Activated T-helper 1 cell treated with anti-CD3 and anti-CD28 coated beads, Interleukin-12 subunit alpha, Interleukin-12 subunit beta, Interleukin-2, Interleukin-4 antibody, amounts not matched to agents 30 ng/mL and 10 ng/mL and 1 ng/mL, durations not matched to agents 14 hours and 24 hours and 36 hours (primary cell): Measurements from ENCODE around the gene B4GAT1. TPM values are rescaled to one million over a fixed set of nuclear protein-coding genes. Genes with fewer than 3 reads are reported as not detected.
A peak's percentile ranks its signal among the peaks of the same experiment; 100 is the strongest.
"Not testable (repeated sequence)": the region's sequence is repeated elsewhere in the genome, so short reads cannot be mapped to it uniquely, and the experiment has no call there.

ENCODE experiments used
- DNase-seq: peaks from one replicate; pipeline ENCODE4 v3.0.0; 2021; ENCODE audit warnings: low spot score
- H3K27ac Mint-ChIP-seq: one replicate; pipeline ENCODE4 v1.8.0; 2021; ENCODE audit warnings: mild to moderate bottlenecking, mixed read lengths
- H3K27me3 Mint-ChIP-seq: one replicate; pipeline ENCODE4 v1.8.0; 2022; ENCODE audit warnings: mild to moderate bottlenecking, moderate library complexity, mixed read lengths; ENCODE audit not compliant: insufficient read depth
- H3K36me3 Mint-ChIP-seq: one replicate; pipeline ENCODE4 v1.8.0; 2021; ENCODE audit warnings: low read depth, mixed read lengths
- H3K4me1 Mint-ChIP-seq: one replicate; pipeline ENCODE4 v1.8.0; 2021; ENCODE audit warnings: low read depth, mixed read lengths
- H3K4me3 Mint-ChIP-seq: one replicate; pipeline ENCODE4 v1.8.0; 2021; ENCODE audit warnings: mild to moderate bottlenecking, moderate library complexity, mixed read lengths
- H3K9me3 Mint-ChIP-seq: one replicate; pipeline ENCODE4 v1.8.0; 2021; ENCODE audit warnings: mixed read lengths
- intact Hi-C: fragments of 100-400 bp; cut with micrococcal nuclease; formaldehyde crosslinking; loops from one replicate; pipeline ENCODE4 v1.15.1; 2024
- total RNA-seq: library from RNA; stranded (reverse); gene quantifications from 2 replicates; pipeline ENCODE4 v1.2.3, GENCODE V29; 2022

The B4GAT1 gene
- total RNA-seq, 1 donor from 2014 or later: 12.1 TPM

- H3K36me3 Mint-ChIP-seq: no peaks in the 10 kb centered on the region
- peak; percentile 93 for DNase-seq
- H3K27me3 Mint-ChIP-seq: peaks cover 3% of the 10 kb centered on the region
- intact Hi-C loops: loop anchor here (1.0 to 2.0 kb wide), 10 partner anchors 16 to 365 kb away; partner anchors contain the start of genes BRMS1, MRPL11, PELI3 and RAB1B
- no peaks in the 10 kb centered on the region for H3K9me3 Mint-ChIP-seq
- peaks cover 14% of the 10 kb centered on the region for H3K4me1 Mint-ChIP-seq
- peak overlapping the region; percentile 95 for H3K4me3 Mint-ChIP-seq
- H3K27ac Mint-ChIP-seq: peak overlapping the region; percentile 94
Observed at GRCh38 chr11:66311965-66312548, 35.4 kb downstream of the B4GAT1 start.

GRCh38 chr11:66311470-66311964, 35.9 kb downstream of the B4GAT1 start:
- intact Hi-C loops: no loop called here
- Mint-ChIP-seq H3K4me1 (peaks cover 14% of the 10 kb centered on the region), H3K27ac (peak overlapping the region; percentile 94), H3K27me3 (peaks cover 3% of the 10 kb centered on the region), H3K4me3 (peak overlapping the region; percentile 95), H3K36me3 (no peaks in the 10 kb centered on the region), H3K9me3 (no peaks in the 10 kb centered on the region)
- no peak for DNase-seq

GRCh38 chr11:66310803-66311440, 36.5 kb downstream of the B4GAT1 start:
- DNase-seq, H3K27me3 Mint-ChIP-seq, H3K27ac Mint-ChIP-seq, H3K9me3 Mint-ChIP-seq, H3K36me3 Mint-ChIP-seq, intact Hi-C loops, H3K4me3 Mint-ChIP-seq: not testable (repeated sequence)
- H3K4me1 Mint-ChIP-seq: peaks cover 14% of the 10 kb centered on the region

GRCh38 chr11:66310324-66310723, 37.1 kb downstream of the B4GAT1 start:
- H3K36me3 Mint-ChIP-seq: no peaks in the 10 kb centered on the region
- intact Hi-C loops: no loop called here
- no peak for DNase-seq
- H3K4me3 Mint-ChIP-seq: no peak overlapping the region
- H3K27ac Mint-ChIP-seq: no peak overlapping the region
- H3K9me3 Mint-ChIP-seq: no peaks in the 10 kb centered on the region
- H3K4me1 Mint-ChIP-seq: peaks cover 14% of the 10 kb centered on the region
- H3K27me3 Mint-ChIP-seq: peaks cover under 1% of the 10 kb centered on the region

GRCh38 chr11:66309475-66309874, 38.0 kb downstream of the B4GAT1 start:
- no peaks in the 10 kb centered on the region for H3K36me3 Mint-ChIP-seq
- DNase-seq: no peak
- H3K4me1 Mint-ChIP-seq: peaks cover 14% of the 10 kb centered on the region
- no peaks in the 10 kb centered on the region for H3K27me3 Mint-ChIP-seq
- no peaks in the 10 kb centered on the region for H3K9me3 Mint-ChIP-seq
- H3K27ac Mint-ChIP-seq: no peak overlapping the region
- no peak overlapping the region for H3K4me3 Mint-ChIP-seq
- intact Hi-C loops: no loop called here

GRCh38 chr11:66302656-66303055, 44.8 kb downstream of the B4GAT1 start:
- no peaks in the 10 kb centered on the region for H3K4me1 Mint-ChIP-seq
- no peaks in the 10 kb centered on the region for H3K27me3 Mint-ChIP-seq

GRCh38 chr11:66299186-66299585, 48.2 kb downstream of the B4GAT1 start:
- intact Hi-C loops: no loop called here
- no peaks in the 10 kb centered on the region for H3K4me1 Mint-ChIP-seq

More at GRCh38 chr11:66302656-66303055, 44.8 kb downstream of the B4GAT1 start:
- no peak overlapping the region for H3K4me3 Mint-ChIP-seq
- intact Hi-C loops: no loop called here
- no peaks in the 10 kb centered on the region for H3K9me3 Mint-ChIP-seq
- no peak for DNase-seq
- H3K27ac Mint-ChIP-seq: no peak overlapping the region
- no peaks in the 10 kb centered on the region for H3K36me3 Mint-ChIP-seq

GRCh38 chr11:66297610-66298009, 49.8 kb downstream of the B4GAT1 start:
- H3K27me3 Mint-ChIP-seq: peaks cover 14% of the 10 kb centered on the region
- DNase-seq: no peak
- peaks cover 4% of the 10 kb centered on the region for H3K4me1 Mint-ChIP-seq
- H3K36me3 Mint-ChIP-seq: no peaks in the 10 kb centered on the region
- no peak overlapping the region for H3K27ac Mint-ChIP-seq
- intact Hi-C loops: no loop called here
- H3K4me3 Mint-ChIP-seq: no peak overlapping the region
- H3K9me3 Mint-ChIP-seq: no peaks in the 10 kb centered on the region

More at GRCh38 chr11:66299186-66299585, 48.2 kb downstream of the B4GAT1 start:
- Mint-ChIP-seq H3K9me3 (no peaks in the 10 kb centered on the region), H3K4me3 (no peak overlapping the region), H3K27ac (no peak overlapping the region), H3K27me3 (peaks cover 4% of the 10 kb centered on the region), H3K36me3 (no peaks in the 10 kb centered on the region)
- no peak for DNase-seq

Other genes with a start within 250 kb of the B4GAT1 start
- gene KLC2, start 89.9 kb downstream of the B4GAT1 start, total RNA-seq: 56.3 and 62.1 TPM in 2 replicates
- gene RAB1B, start 79.0 kb downstream of the B4GAT1 start, total RNA-seq: 123 and 124 TPM in 2 replicates
- gene CNIH2, start 69.5 kb downstream of the B4GAT1 start, total RNA-seq: 1.7 and 1.8 TPM in 2 replicates
- 125 and 127 TPM in 2 replicates for gene YIF1A, start 58.5 kb downstream of the B4GAT1 start, total RNA-seq
- not detected in 2 replicates for gene TMEM151A, start 55.7 kb downstream of the B4GAT1 start, total RNA-seq
- gene CD248, start 30.6 kb downstream of the B4GAT1 start, total RNA-seq: 0.10 TPM in 1 of 2 replicates, not detected in the other
- gene RIN1, start 11.2 kb downstream of the B4GAT1 start, total RNA-seq: 0.78 and 0.86 TPM in 2 replicates
- 63.1 and 67.1 TPM in 2 replicates for gene BRMS1, start 2.5 kb downstream of the B4GAT1 start, total RNA-seq
- gene SLC29A2, start 24.1 kb upstream of the B4GAT1 start, total RNA-seq: 14.3 and 16.6 TPM in 2 replicates
- not detected in 2 replicates for gene NPAS4, start 73.4 kb upstream of the B4GAT1 start, total RNA-seq
- 93.0 and 93.6 TPM in 2 replicates for gene MRPL11, start 91.2 kb upstream of the B4GAT1 start, total RNA-seq
- gene PELI3, start 119.3 kb upstream of the B4GAT1 start, total RNA-seq: 15.3 and 15.8 TPM in 2 replicates
- gene DPP3, start 132.8 kb upstream of the B4GAT1 start, total RNA-seq: 102 and 112 TPM in 2 replicates
- 18.0 and 18.1 TPM in 2 replicates for gene BBS1, start 163.0 kb upstream of the B4GAT1 start, total RNA-seq
- 14.6 and 15.6 TPM in 2 replicates for gene ZDHHC24, start 198.4 kb upstream of the B4GAT1 start, total RNA-seq
- gene ACTN3, start 199.3 kb upstream of the B4GAT1 start, total RNA-seq: 0.05 TPM in 1 of 2 replicates, not detected in the other
- gene CTSF, start 221.0 kb upstream of the B4GAT1 start, total RNA-seq: 0.71 and 0.73 TPM in 2 replicates
- gene CCDC87, start 245.4 kb upstream of the B4GAT1 start, total RNA-seq: 0.29 and 0.37 TPM in 2 replicates
- gene CCS, start 245.6 kb upstream of the B4GAT1 start, total RNA-seq: 25.3 and 32.1 TPM in 2 replicates